Panc1 (cell line): ENCODE measurements around the gene CYP4B1.

Experiments
- POLR2AphosphoS5 ChIP-seq: IDR thresholded peaks from 2 replicates; pipeline ENCODE4 v1.6.1; 2012; ENCODE audit warnings: mild to moderate bottlenecking, low read depth, low read length, moderate library complexity
- SIN3A ChIP-seq: IDR thresholded peaks from 2 replicates; pipeline ENCODE4 v1.6.1; 2012; ENCODE audit warnings: low read depth, mild to moderate bottlenecking, low read length, moderate library complexity, borderline replicate concordance; ENCODE audit not compliant: insufficient read depth
- TCF7L2 ChIP-seq: IDR thresholded peaks from 2 replicates; pipeline ENCODE4 v1.6.1; 2011; ENCODE audit warnings: mild to moderate bottlenecking, low read depth, low read length, inconsistent platforms
- TF ChIP-seq, protein P1 (sequence below): fragments of 450-650 bp; IDR thresholded peaks from 2 replicates; pipeline ENCODE4 v1.5.1; 2017; ENCODE audit warnings: mild to moderate bottlenecking
- TF ChIP-seq, protein P2 (sequence below), 2 experiments: IDR thresholded peaks; 2 replicates each; pipeline ENCODE4 v1.6.1; 2011 to 2012; ENCODE audit warnings: low read depth in 2 of 2, control low read depth in 1 of 2, low read length in 1 of 2, mild to moderate bottlenecking in 1 of 2, moderate library complexity in 1 of 2; ENCODE audit not compliant: insufficient read depth in 1 of 2

DNA sequence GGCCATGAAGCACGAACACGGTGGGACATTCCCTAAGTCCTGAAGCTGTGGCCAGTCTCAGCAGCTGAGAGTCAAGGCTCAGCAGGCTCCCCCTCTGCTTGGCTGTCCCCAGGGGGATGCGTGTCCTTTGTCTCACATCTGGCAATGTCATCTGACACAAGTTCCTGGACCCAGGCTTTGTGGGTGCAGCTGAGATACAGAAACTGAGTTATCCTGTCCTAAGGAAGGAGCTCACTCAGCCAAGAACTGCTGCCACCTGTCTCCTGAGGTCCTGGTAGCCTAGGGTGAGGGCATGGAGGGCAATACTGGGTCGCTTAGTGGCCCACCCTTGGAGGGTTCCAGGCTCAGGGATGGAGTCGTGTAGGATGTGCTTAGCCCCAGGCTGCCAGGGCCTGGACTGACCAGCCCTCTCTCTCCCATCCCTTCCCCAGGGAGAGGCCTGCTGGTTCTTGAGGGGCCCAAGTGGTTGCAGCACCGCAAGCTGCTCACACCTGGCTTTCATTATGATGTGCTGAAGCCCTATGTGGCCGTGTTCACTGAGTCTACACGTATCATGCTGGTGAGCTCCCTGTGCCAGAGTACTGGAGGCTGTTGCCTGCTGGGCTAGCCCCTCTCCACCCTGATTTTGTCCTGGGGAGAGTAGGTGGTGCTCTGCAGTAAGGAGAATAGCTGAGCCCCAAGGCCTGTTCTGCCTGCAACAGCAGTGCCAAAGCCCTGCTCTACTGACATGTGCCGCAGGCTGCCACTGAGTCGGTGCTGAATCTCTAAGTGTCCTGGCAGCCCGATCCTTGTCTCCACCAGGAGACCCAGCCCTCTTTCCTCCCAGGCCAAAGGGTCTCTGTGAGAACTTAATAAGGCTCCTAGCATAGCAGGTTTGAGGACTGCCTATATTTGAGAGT is 13.5 kb downstream of the CYP4B1 start:
- TF ChIP-seq POLR2AphosphoS5 = no peak
- TF ChIP-seq, protein P1, sequence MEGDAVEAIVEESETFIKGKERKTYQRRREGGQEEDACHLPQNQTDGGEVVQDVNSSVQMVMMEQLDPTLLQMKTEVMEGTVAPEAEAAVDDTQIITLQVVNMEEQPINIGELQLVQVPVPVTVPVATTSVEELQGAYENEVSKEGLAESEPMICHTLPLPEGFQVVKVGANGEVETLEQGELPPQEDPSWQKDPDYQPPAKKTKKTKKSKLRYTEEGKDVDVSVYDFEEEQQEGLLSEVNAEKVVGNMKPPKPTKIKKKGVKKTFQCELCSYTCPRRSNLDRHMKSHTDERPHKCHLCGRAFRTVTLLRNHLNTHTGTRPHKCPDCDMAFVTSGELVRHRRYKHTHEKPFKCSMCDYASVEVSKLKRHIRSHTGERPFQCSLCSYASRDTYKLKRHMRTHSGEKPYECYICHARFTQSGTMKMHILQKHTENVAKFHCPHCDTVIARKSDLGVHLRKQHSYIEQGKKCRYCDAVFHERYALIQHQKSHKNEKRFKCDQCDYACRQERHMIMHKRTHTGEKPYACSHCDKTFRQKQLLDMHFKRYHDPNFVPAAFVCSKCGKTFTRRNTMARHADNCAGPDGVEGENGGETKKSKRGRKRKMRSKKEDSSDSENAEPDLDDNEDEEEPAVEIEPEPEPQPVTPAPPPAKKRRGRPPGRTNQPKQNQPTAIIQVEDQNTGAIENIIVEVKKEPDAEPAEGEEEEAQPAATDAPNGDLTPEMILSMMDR = no peak
- TF ChIP-seq TCF7L2 = no peak
- TF ChIP-seq, protein P2, sequence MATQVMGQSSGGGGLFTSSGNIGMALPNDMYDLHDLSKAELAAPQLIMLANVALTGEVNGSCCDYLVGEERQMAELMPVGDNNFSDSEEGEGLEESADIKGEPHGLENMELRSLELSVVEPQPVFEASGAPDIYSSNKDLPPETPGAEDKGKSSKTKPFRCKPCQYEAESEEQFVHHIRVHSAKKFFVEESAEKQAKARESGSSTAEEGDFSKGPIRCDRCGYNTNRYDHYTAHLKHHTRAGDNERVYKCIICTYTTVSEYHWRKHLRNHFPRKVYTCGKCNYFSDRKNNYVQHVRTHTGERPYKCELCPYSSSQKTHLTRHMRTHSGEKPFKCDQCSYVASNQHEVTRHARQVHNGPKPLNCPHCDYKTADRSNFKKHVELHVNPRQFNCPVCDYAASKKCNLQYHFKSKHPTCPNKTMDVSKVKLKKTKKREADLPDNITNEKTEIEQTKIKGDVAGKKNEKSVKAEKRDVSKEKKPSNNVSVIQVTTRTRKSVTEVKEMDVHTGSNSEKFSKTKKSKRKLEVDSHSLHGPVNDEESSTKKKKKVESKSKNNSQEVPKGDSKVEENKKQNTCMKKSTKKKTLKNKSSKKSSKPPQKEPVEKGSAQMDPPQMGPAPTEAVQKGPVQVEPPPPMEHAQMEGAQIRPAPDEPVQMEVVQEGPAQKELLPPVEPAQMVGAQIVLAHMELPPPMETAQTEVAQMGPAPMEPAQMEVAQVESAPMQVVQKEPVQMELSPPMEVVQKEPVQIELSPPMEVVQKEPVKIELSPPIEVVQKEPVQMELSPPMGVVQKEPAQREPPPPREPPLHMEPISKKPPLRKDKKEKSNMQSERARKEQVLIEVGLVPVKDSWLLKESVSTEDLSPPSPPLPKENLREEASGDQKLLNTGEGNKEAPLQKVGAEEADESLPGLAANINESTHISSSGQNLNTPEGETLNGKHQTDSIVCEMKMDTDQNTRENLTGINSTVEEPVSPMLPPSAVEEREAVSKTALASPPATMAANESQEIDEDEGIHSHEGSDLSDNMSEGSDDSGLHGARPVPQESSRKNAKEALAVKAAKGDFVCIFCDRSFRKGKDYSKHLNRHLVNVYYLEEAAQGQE (IDR thresholded peaks at IDR 0.05; ENCODE audit: insufficient read depth in 1 of 2, low read depth in 2 of 2, low read length in 1 of 2) = no peak
- TF ChIP-seq SIN3A = no peak
